Measurements from ENCODE around the gene MAPK4.

DNA sequence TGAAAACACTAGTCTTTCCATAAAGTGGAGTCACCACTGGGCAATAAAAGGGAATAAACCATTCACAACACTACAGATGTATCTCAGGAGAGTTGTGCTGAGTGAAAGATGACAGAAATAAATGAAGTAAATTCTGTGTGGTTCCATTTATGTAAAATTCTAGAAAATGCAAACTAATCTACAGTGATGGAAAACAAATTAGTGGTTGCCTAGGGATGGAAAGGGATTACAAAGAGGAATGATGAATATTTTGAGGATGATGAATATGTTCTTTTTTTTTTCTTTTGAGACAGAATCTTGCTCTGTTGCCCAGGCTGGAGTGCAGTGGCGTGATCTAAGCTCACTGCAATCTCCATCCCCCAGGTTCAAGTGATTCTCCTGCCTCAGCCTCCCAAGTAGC lies 123.0 kb downstream of the MAPK4 start:
- TF ChIP-seq, protein P1, sequence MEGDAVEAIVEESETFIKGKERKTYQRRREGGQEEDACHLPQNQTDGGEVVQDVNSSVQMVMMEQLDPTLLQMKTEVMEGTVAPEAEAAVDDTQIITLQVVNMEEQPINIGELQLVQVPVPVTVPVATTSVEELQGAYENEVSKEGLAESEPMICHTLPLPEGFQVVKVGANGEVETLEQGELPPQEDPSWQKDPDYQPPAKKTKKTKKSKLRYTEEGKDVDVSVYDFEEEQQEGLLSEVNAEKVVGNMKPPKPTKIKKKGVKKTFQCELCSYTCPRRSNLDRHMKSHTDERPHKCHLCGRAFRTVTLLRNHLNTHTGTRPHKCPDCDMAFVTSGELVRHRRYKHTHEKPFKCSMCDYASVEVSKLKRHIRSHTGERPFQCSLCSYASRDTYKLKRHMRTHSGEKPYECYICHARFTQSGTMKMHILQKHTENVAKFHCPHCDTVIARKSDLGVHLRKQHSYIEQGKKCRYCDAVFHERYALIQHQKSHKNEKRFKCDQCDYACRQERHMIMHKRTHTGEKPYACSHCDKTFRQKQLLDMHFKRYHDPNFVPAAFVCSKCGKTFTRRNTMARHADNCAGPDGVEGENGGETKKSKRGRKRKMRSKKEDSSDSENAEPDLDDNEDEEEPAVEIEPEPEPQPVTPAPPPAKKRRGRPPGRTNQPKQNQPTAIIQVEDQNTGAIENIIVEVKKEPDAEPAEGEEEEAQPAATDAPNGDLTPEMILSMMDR (conservative IDR thresholded peaks at IDR 0.05; ENCODE audit: low read length), result no peak
- no peak for TF ChIP-seq EZH2phosphoT487 (IDR thresholded peaks at IDR 0.05; ENCODE audit: borderline replicate concordance)
